Neuronal stem cell (in vitro differentiated cells): ENCODE measurements around the gene DNAJA1.

Experiments
- DNase-seq: peaks from one replicate; pipeline ENCODE4 v3.0.0-alpha.2; 2013; ENCODE audit warnings: low spot score
- H2AFZ ChIP-seq: one replicate; pipeline ENCODE4 v1.6.1; 2013; ENCODE audit warnings: mild to moderate bottlenecking, low read length, inconsistent platforms
- H2AK5ac ChIP-seq: 2 replicates; pipeline ENCODE4 v1.6.1; 2013; ENCODE audit warnings: low read depth, mild to moderate bottlenecking, inconsistent platforms, low read length, moderate library complexity, mixed read lengths
- H2BK120ac ChIP-seq: 2 replicates; pipeline ENCODE4 v1.6.1; 2013; ENCODE audit warnings: low read depth, mild to moderate bottlenecking, inconsistent platforms, low read length, moderate library complexity, mixed read lengths
- H2BK12ac ChIP-seq: one replicate; pipeline ENCODE4 v1.6.1; 2013; ENCODE audit warnings: low read length, inconsistent platforms
- H2BK15ac ChIP-seq: 2 replicates; pipeline ENCODE4 v1.6.1; 2013; ENCODE audit warnings: mild to moderate bottlenecking, low read length, inconsistent platforms, mixed read lengths
- H2BK5ac ChIP-seq: one replicate; pipeline ENCODE4 v1.6.1; 2013; ENCODE audit warnings: inconsistent platforms, mild to moderate bottlenecking, low read length, moderate library complexity
- H3K14ac ChIP-seq: one replicate; pipeline ENCODE4 v1.6.1; 2013; ENCODE audit warnings: low read length, inconsistent platforms
- H3K18ac ChIP-seq: 2 replicates; pipeline ENCODE4 v1.6.1; 2013; ENCODE audit warnings: low read length, inconsistent platforms
- H3K23ac ChIP-seq: 2 replicates; pipeline ENCODE4 v1.6.1; 2013; ENCODE audit warnings: low read depth, mild to moderate bottlenecking, mixed read lengths, low read length, inconsistent platforms; ENCODE audit not compliant: poor library complexity
- H3K27ac ChIP-seq: replicated peaks from 3 replicates; pipeline ENCODE4 v1.5.1; 2013; ENCODE audit warnings: low read length, inconsistent platforms
- H3K27me3 ChIP-seq, 3 experiments: 2 replicates each; pipeline ENCODE4 v1.6.1; 2013; ENCODE audit warnings: low read length in 3 of 3, mild to moderate bottlenecking in 2 of 3, inconsistent platforms in 1 of 3, low read depth in 1 of 3, mixed read lengths in 1 of 3, moderate library complexity in 1 of 3; ENCODE audit not compliant: control insufficient read depth in 3 of 3, insufficient read depth in 3 of 3
- H3K36me3 ChIP-seq, 2 donors: replicated peaks in 1 of 2; 2 replicates each; pipeline ENCODE4 v1.6.1; 2013; ENCODE audit warnings: low read length in 2 of 2; ENCODE audit not compliant: control insufficient read depth in 2 of 2, insufficient read depth in 2 of 2
- H3K4ac ChIP-seq: 2 replicates; pipeline ENCODE4 v1.6.1; 2013; ENCODE audit warnings: inconsistent platforms, mild to moderate bottlenecking, low read length, moderate library complexity
- H3K4me1 ChIP-seq, 2 donors: 1 replicate in 1 of 2; 2 replicates in 1 of 2; pipeline ENCODE4 v1.6.1; 2013; ENCODE audit warnings: low read length in 2 of 2, low read depth in 1 of 2; ENCODE audit not compliant: control insufficient read depth in 2 of 2, insufficient read depth in 1 of 2
- H3K4me2 ChIP-seq: one replicate; pipeline ENCODE4 v1.6.1; 2013; ENCODE audit warnings: mild to moderate bottlenecking, low read length, inconsistent platforms; ENCODE audit not compliant: insufficient read depth, poor library complexity, severe bottlenecking
- H3K4me3 ChIP-seq, 2 donors: 2 replicates each; pipeline ENCODE4 v1.5.1; 2013; ENCODE audit warnings: low read length in 2 of 2, mild to moderate bottlenecking in 2 of 2, inconsistent platforms in 1 of 2, moderate library complexity in 1 of 2
- H3K79me1 ChIP-seq: one replicate; pipeline ENCODE4 v1.6.1; 2013; ENCODE audit warnings: low read depth, mild to moderate bottlenecking, inconsistent platforms, low read length, moderate library complexity
- H3K9ac ChIP-seq: one replicate; pipeline ENCODE4 v1.6.1; 2013; ENCODE audit warnings: mild to moderate bottlenecking, low read depth, low read length, inconsistent platforms; ENCODE audit not compliant: poor library complexity
- H3K9me3 ChIP-seq, 2 donors: replicated peaks in 1 of 2; 2 replicates each; pipeline versions ENCODE3 to v1.6.1; 2013; ENCODE audit warnings: low read length in 2 of 2, mild to moderate bottlenecking in 2 of 2, inconsistent platforms in 1 of 2, low read depth in 1 of 2, mixed read lengths in 1 of 2, moderate library complexity in 1 of 2; ENCODE audit not compliant: control insufficient read depth in 2 of 2, insufficient read depth in 1 of 2
- H4K8ac ChIP-seq: one replicate; pipeline ENCODE4 v1.6.1; 2013; ENCODE audit warnings: low read depth, mild to moderate bottlenecking, inconsistent platforms, low read length, moderate library complexity
- H4K91ac ChIP-seq: one replicate; pipeline ENCODE4 v1.6.1; 2013; ENCODE audit warnings: low read length, low read depth, mild to moderate bottlenecking, inconsistent platforms; ENCODE audit not compliant: poor library complexity
- WGBS, 2 donors: extraction: QIAGEN DNeasy Blood & Tissue Kit; methylation state at CpG; one replicate each; pipeline ENCODE4 v1.1.7; 2013; ENCODE audit warnings: missing lambda C conversion rate in 2 of 2, mixed read lengths in 1 of 2; ENCODE audit not compliant: insufficient read length in 2 of 2, insufficient replicate concordance in 1 of 2; ENCODE audit errors: extremely low coverage in 2 of 2; 5-methylcytosine and 5-hydroxymethylcytosine counted together

DNAJA1 gene

DNA sequence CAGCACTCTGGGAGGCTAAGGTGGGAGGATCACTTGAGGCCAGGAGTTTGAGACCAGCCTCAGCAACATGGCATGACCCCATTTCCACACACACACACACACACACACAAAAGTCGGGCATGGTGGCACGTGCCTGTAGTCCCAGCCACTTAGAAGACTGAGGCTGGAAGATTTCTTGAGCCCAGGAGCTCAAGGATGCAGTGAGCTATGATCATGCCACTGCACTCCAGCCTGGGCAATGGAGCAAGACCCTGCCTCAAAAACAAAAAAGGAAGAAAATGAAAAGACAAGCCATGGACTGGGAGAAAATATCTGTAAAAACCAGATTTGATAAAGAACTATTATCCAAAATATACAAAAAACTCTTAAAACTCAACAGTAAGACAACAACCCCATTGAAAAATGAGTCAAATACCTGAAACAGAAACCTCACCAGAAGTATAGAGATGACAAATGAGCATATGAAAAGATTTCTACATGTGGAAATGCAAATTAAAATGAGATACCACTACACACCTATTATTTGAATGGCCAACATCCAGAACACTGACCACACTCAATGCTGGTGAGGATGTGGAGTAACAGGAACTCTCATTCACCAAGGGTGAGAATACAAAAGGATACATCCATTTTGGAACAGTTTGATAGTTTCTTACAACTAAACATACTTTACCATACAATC lies 24.7 kb downstream of the DNAJA1 start:
- Histone ChIP-seq H4K8ac (no peak overlapping the region), H2AFZ (no peak overlapping the region), H2BK120ac (no peak overlapping the region), H4K91ac (no peak overlapping the region), H2BK15ac (no peak overlapping the region), H3K18ac (no peak overlapping the region), H2AK5ac (no peak overlapping the region), H2BK5ac (no peak overlapping the region), H3K4me2 (no peak overlapping the region), H3K4me3 (no peak overlapping the region), H3K27me3 (no peaks in the 10 kb centered on the region), H3K4ac (no peak overlapping the region), H3K27ac (no peak overlapping the region), H3K36me3 (peaks cover 15 to 93% of the 10 kb centered on the region in 2 donors), H2BK12ac (no peak overlapping the region), H3K4me1 (no peaks in the 10 kb centered on the region), H3K9ac (no peak overlapping the region), H3K79me1 (no peaks in the 10 kb centered on the region), H3K23ac (no peak overlapping the region), H3K9me3 (no peaks in the 10 kb centered on the region), H3K14ac (no peak overlapping the region)
- DNase-seq: no peak
- WGBS, 2 donors: no CpG with 5 or more reads among the region's 2 CpGs

GRCh38 chr9:33051144-33051543 lies 26.1 kb downstream of the DNAJA1 start:
- H3K4me3 ChIP-seq: no peak overlapping the region
- no peak overlapping the region for H2BK15ac ChIP-seq
- H2BK120ac ChIP-seq: no peak overlapping the region
- no peak overlapping the region for H3K23ac ChIP-seq
- H3K4ac ChIP-seq: no peak overlapping the region
- H3K79me1 ChIP-seq: no peaks in the 10 kb centered on the region
- H3K27me3 ChIP-seq: no peaks in the 10 kb centered on the region
- H3K14ac ChIP-seq: no peak overlapping the region
- no peak overlapping the region for H2BK5ac ChIP-seq
- no CpG with 5 or more reads among the region's 4 CpGs for WGBS, 2 donors
- H3K27ac ChIP-seq: no peak overlapping the region
- no peak overlapping the region for H2BK12ac ChIP-seq
- no peak overlapping the region for H3K18ac ChIP-seq
- no peak overlapping the region for H2AK5ac ChIP-seq
- H3K4me2 ChIP-seq: no peak overlapping the region
- H3K36me3 ChIP-seq: peaks cover 22 to 95% of the 10 kb centered on the region in 2 donors
- no peaks in the 10 kb centered on the region for H3K4me1 ChIP-seq
- H3K9ac ChIP-seq: no peak overlapping the region
- no peak for DNase-seq
- no peak overlapping the region for H4K91ac ChIP-seq
- no peak overlapping the region for H2AFZ ChIP-seq
- no peaks in the 10 kb centered on the region for H3K9me3 ChIP-seq
- no peak overlapping the region for H4K8ac ChIP-seq

- H3K9ac ChIP-seq: no peak overlapping the region
- H2AFZ ChIP-seq: no peak overlapping the region
- no peak for DNase-seq
- H3K4me1 ChIP-seq: no peaks in the 10 kb centered on the region
- H3K4ac ChIP-seq: no peak overlapping the region
- no peak overlapping the region for H4K91ac ChIP-seq
- H4K8ac ChIP-seq: no peak overlapping the region
- H3K18ac ChIP-seq: no peak overlapping the region
- H3K4me3 ChIP-seq: no peak overlapping the region
- H2BK120ac ChIP-seq: no peak overlapping the region
- H2BK5ac ChIP-seq: no peak overlapping the region
- H3K14ac ChIP-seq: no peak overlapping the region
- H2BK12ac ChIP-seq: no peak overlapping the region
- H2BK15ac ChIP-seq: no peak overlapping the region
- no peaks in the 10 kb centered on the region for H3K9me3 ChIP-seq
- H3K36me3 ChIP-seq: peaks cover 17 to 94% of the 10 kb centered on the region in 2 donors
- no peak overlapping the region for H3K27ac ChIP-seq
- no peak overlapping the region for H2AK5ac ChIP-seq
- no peaks in the 10 kb centered on the region for H3K27me3 ChIP-seq
- H3K23ac ChIP-seq: no peak overlapping the region
- no CpG with 5 or more reads among the region's 5 CpGs for WGBS, 2 donors
- no peak overlapping the region for H3K4me2 ChIP-seq
- H3K79me1 ChIP-seq: peaks cover 2% of the 10 kb centered on the region
Observed at GRCh38 chr9:33065157-33066076, 40.3 kb downstream of the DNAJA1 start.

DNA sequence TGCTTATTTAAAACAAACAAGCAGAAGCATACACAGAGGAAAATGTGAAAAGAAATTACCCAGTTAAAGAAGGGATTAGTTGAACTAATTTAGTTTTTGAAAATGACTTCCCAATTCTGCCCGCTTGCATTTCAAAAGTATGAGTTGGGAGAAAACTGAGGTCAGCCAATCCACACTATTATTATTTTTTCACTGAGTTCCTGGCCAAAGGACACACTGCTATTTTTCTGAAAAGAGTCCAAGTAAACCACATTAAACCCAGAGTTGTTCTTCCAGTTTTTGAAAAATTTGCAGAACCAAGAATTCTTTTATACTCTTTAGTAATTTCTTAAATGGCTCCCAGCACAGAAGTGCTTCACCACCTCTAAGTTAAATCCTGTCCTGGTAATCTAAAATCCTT lies 43.9 kb downstream of the DNAJA1 start:
- Histone ChIP-seq H2BK12ac (no peak overlapping the region), H3K4me3 (no peak overlapping the region), H4K91ac (no peak overlapping the region), H3K4me1 (no peaks in the 10 kb centered on the region), H3K27me3 (no peaks in the 10 kb centered on the region), H3K36me3 (peaks cover 22 to 94% of the 10 kb centered on the region in 2 donors), H2BK120ac (no peak overlapping the region), H3K9ac (no peak overlapping the region), H3K4me2 (no peak overlapping the region), H3K4ac (no peak overlapping the region), H4K8ac (no peak overlapping the region), H3K27ac (no peak overlapping the region), H3K18ac (no peak overlapping the region), H2BK5ac (no peak overlapping the region), H3K79me1 (peaks cover 2% of the 10 kb centered on the region), H3K23ac (no peak overlapping the region), H3K14ac (no peak overlapping the region), H3K9me3 (no peaks in the 10 kb centered on the region), H2AFZ (no peak overlapping the region), H2AK5ac (no peak overlapping the region), H2BK15ac (no peak overlapping the region)
- no peak for DNase-seq
- no CpG with 5 or more reads among the region's 1 CpG for WGBS, 2 donors
